ENCODE data around the gene SLC7A8.
A peak's percentile ranks its signal among the peaks of the same experiment; 100 is the strongest.

The SLC7A8 gene

DNA sequence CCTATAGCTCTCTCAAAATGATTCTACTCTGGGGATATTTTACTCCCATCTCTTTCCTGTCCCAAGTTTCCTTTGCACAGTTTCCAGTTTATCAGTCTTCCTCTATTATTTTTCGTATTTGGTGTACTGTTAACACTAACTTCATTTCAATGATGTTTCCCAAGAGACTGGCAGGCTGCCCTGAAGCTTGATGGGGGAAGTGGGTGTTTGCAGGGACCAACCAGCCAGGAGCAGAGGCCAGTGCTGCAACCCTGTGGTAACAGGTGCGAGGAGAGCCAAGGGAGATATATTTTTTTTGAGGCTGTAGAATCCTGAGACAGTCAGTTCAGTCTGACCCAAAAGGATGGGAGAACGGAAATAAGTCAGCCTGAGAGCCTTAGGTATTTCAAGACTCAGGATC, 52.6 kb downstream of the SLC7A8 start:
- DNase-seq (ENCODE audit: low read depth): no peak

DNA sequence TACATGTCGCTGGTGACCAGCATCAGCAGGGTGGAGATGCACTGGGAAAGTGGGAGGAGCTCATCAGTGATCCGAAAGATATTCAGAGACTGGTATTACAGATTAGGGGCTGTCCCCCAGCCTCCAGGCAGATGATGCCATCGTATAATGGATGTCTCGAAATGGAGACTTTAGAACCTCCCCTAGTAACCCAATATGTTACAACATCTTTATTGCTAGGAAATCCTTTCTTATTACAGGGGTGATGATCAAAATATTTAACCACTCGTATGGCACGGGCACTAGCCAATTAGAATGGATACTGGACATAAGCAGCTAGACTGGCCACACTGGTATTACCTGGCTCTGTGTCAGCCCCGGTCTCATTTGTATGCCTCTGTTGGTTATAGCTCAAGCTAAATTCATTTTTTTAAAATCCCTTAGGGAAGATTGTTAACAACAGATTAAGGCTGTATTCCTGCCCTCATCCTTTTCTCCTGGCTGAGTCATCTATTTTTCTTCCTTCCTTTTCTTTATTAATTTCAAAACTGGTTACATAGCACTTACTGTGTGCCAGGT, 53.6 kb downstream of the SLC7A8 start:
- no peak for DNase-seq (ENCODE audit: low read depth)

DNA sequence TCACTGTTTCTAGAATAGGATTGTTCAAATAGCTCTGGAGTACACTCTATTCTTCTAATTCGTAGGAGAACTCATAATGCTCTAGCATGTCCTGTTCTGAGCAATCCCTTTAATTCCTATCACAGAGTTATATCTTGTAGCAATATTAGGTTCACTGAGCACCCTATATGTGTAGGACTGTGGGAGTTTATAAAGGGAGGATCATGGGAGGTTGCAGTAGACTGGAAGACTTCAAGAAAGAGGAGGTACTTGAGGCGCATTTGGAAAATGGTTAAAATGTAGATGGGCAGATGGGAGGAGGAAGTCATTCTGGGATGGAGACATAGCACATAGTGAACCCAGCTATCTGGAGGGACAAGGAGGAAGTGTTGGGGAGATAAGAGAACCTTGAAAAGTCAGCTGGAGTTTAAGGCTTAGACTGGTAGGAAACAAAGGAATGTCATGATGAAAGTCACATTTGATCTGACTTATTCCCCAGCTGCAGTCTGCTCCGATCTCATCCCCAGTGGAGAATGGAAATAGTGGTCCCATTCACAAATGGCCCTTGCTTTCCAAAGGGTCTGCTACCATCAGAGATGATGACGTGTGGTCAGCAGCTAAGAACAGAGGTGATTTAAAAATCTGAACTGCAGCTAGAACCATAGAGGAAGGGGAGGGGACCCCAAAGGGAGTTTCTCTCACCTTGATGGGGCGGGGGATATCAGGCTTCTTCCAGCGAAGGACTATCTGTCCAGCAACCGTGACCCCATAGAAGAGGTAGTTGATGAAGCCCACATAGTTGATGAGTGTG, 54.3 kb downstream of the SLC7A8 start:
- no peak for DNase-seq (ENCODE audit: low read depth)

DNA sequence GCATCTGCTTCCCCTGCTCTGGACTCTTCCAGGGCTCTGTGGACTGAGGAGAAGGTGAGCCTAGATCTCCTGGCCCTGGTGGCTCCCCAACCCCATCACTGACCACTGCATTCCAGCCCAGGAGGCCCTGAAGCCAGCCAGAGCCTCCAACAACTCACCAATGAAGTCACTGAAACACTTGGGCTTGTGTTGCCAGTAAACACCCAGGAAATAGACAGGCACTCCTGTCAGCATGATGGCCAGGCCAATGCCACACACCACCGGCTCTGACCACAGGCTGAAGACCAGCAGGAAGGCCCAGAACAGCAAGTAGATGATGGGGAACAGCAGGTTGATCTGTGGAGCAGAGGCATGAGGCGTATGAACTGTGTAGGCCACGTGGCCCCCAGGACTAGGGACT, 55.6 kb downstream of the SLC7A8 start:
- no peak for DNase-seq (ENCODE audit: low read depth)

DNA sequence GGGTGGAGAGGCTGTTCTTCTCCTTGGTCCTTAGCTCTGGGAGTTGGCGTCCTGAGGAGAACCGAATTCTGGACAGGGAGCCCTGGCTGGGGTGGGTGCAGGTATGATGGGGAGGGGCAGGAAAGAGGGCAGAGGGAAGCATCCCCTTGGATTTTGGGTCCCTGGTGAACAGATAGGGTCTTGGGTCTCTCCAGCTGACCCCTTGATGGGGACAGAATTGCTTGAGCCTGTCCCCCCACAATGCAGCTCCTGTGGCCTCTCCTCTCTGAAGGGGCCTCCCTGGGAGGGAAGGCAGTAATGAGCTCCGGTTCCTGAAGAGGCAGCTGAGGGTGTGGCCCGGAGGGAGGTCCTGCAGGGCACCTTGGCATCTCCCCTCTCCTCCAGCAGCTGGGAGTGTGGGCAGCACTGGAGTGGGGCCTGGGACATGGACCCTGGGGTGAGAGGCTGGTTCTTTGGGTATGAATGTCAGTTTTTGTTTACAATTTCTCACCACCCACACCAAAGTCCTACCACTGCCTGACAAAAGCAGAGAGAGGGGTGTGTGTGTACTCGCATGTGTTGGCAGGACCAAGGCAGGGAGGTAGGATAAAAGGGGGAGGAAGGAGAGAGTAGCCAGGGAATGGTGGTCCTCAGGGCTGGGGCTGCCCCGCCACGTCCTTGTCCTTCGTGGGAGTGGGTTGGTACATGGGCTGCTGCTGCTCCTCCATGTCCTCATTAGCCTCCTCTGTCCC, 56.7 kb downstream of the SLC7A8 start:
- no peak for DNase-seq (ENCODE audit: low read depth)

DNA sequence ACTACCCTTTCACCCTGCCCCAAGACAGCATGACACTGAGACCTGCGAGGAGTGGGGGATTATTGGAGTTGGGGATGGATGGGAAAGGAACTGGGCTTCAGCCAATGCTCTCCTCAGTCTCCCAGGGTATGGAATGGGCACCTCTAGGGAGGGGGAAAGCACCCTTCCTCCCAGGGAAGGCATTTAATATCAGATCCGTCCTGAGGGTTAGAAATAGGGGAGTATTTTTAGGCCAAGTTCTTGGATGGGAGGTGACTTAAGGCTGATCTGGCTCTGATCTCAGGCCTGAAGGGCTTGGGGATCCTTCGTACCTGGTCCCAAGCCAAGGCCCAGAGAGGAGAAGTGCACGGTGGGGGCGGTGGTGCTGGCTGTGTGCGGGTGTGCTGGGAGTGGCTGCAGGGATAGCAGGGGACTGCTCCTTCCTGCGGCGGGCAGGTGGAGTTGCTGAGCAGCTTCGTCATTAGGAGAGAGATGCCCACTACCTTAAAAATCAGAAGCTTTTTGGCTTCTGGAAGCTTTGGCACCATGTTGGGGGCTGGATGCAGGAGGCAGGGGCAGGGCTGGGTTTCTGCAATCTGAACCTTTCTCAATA, 57.4 kb downstream of the SLC7A8 start:
- DNase-seq (ENCODE audit: low read depth): no peak

DNA sequence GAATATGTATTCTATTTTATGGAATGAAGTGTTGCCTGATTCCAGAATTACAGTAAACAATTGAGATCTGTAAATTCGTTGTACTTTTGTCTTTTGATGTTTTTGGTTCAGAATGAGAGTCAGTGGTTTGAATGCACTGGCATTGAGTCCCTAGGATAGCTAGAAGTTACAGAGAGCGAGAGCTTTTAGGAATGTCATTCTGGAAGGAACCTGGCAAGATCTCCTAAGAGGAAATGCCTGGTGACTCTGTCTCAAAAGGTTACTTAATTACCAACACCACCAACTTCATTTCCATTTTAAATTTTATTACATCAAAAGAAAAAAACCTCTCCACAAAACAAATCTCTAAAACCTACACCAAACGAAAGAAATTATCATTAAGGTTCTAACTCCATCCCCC, 58.4 kb downstream of the SLC7A8 start:
- DNase-seq (ENCODE audit: low read depth): no peak

DNA sequence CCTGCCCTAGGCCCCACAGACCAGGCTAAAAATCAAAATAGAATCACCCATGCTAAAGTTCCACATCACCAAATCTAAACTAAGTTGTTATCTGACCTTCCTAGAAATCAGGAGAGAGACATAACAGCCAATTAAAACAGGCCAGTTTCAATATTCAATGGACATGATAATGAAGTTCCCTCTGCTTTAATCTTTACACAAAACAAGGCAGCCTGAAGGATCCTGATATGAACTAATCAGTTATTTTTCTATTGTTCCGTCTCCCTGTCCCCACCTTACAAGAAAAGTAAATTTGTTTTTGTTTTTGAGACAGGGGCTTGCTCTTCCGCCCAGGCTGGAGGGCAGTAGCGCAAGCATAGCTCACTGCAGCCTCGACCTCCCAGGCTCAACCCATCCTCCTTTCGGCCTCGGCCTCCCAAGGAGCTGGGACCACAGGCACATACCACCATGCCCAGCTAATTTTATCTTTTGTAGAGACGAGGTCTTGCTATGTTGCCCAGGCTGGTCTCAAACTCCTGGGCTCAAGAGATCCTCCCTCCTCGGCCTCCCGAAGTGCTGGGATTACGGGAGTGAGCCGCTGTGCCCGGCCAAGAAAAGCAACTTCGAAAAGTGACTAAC, 59.0 kb downstream of the SLC7A8 start:
- no peak for DNase-seq (ENCODE audit: low read depth)

DNA sequence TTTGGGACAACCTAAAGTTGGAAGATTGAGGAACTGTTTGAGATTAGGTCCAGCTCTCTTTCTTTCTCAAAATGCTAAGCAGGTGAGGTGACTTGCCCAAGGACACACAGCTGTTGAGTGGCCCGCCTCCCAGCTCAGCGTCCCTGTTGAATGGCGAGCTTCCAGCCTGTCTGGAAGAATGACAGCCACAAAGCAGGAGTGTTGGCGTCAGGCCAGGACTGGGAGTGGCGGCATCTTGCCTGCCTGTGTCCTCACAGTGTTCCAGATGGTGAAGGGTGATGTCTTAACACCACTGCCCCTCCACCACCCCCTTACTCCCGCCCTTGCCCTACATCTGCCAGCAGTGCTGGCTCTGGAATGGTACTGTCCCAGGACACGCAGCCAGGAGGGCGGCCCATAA, 60.0 kb downstream of the SLC7A8 start:
- no peak for DNase-seq (ENCODE audit: low read depth)

DNA sequence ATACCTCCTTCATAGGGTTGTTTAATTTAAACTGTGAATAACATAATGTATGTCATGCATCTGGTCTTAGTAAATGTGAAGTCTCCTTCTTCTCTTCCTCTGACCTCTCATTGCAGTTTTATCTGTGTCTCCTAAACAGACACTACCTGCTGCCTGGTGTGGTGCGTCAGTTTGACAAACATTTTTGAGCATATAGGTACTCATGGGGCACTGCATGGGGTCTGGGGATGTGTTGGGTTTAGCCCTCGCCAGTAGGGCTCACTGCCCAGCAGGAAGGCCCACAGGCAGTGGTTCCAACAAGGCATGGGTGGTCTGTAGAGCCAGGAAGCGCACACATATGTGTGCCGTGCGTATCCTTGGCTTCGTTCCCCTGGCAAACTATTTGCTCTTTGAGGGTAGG, 61.4 kb downstream of the SLC7A8 start:
- DNase-seq (ENCODE audit: low read depth): no peak

DNA sequence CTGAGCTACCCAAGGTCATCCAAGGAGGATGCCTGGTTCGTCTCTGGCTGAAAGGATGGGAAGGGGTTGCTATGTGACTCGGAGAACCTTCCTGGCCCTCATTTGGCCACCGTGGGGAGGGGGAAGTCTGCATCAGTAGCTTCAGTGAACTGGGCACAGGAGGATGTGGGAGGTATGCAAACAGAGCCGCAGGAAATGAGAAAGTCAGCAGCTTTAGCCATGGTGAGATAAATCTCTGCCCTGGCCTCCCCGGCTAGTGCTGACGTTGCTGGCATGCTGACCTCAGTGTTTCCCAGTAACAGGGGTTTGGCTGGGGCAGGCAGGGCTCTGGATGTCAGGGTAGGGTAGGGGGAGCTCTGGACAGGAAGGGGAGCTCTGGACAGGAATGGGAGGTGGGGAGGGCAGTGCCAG, 62.1 kb downstream of the SLC7A8 start:
- no peak for DNase-seq (ENCODE audit: low read depth)

DNA sequence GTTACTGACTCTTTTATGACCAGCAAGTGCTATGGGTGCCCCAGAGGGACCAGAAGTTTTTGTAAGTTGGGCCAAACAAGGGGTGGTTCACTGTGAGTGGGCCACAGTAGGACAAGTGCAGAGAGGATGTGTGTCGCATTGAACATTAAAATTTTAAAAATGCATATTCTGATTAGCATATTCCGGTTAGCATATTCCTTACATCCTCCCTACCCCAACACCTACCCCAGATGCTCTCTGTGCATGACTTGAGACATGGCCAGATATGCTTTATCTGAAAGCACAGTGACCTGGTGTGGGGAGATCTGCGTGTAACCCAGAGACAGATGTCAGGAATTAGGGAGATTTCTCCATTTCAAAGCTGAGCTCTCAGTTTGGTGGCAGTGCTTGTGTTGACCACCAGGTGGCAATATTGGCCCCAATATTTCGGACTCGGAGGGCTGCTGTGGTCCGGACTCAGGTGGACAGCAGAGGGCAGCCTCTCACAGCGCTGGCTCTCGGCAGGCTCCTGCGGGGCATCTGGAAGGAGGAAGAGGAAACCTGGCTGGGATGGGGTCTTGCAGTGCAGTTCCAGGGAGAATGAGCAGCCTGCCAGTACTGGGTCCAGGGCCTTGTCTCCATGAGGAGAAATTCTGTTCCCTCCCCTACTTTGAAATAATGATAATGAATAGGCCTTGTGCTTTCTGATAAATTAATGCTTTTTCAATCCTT, 62.8 kb downstream of the SLC7A8 start:
- DNase-seq (ENCODE audit: low read depth): peak; percentile 60

DNA sequence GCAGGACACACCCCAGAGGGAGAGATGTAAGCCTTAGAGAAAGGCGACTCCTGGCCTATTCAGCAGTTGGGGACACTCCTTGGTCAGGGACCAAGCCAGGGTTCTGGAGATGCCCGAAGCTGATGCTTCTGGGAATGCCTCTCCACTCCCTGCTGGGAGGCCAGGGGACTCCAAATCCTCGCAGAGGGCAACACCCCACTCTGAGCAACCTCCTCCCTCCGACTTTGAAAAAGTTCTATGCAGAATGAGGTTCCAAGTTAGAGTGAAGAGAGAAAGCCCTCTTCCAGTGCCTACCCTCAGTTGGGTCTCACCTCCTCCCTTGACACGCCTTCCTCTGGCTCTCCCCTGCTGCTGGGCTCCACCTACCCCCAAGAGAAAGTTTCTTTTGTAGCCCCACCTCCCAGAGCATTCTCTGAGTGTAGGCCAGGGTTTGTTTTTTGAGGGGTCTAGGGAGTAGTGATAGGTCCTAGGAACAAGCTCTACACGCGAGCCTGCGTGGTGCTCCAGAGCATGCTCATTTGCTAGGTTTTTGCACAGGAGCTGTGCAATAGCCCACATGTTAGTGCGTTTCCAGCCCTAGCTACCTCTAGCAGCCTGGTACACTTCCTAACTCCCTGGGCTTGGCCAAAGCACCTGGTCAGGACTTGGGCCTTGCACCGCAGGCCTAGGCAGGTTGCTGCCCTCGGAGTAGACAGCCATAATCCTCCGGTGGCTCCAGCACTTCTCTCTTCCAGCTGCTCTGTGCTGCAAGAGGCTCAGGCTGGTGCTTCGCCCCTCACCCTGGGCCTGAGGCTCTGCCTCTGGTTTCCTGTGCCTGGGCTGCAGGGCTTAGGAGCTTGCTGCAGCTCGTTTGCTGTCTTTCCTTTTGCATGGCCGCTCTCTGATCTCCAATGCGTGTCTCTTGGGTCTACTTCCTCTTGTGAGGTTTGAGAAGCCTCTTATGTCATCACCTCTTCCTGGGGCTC, 63.8 kb downstream of the SLC7A8 start:
- DNase-seq (ENCODE audit: low read depth): peak; percentile 22

DNA sequence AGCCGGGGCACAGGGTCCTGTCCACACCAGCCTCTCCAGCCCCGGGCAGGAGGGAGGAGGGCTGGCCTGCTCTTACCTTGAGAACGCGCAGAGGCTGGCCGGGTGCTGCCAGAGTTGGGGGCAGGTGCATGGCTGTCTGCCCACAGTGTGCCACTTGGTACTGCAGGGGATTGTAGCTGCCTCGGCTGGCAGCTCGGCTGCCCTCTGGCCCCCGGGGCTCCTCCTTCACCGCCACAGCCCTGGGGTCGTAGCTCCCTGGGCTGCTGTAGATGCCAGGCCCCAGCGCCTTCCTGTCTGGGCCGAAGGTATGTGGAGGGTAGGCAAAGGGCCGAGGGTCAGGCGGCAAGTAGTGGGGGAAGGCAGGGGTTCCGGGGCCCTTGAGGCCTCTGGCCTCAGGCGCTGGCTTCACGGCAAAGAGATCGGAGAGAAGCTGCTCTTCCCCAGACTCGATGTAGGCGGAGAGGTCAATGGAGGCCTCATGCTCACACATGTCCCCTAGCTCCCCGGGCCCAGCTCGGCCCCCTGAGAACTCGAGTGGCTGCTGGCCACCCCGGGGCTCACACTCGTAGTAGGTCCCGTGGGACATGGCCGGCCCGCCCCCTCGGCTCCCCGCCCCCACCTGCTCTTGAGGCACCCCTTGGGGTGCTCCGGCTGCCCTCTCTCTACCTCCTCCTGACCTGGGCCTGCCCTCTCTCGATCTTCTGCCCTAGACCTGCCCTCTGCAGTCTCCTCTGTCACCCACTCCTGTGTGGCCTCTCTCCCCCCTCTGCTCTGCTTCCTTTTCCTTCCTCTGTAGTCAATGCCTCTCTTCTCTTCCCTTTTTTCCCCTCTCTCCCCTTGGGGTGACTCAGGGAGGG, 64.7 kb downstream of the SLC7A8 start, which contains the start of gene CEBPE:
Gene CEBPE, minus strand, starts transcription at position 750 of the 857 bp plus-strand sequence. Its CDS starts 164 bp downstream, at position 586.
- no peak for DNase-seq (ENCODE audit: low read depth)

DNA sequence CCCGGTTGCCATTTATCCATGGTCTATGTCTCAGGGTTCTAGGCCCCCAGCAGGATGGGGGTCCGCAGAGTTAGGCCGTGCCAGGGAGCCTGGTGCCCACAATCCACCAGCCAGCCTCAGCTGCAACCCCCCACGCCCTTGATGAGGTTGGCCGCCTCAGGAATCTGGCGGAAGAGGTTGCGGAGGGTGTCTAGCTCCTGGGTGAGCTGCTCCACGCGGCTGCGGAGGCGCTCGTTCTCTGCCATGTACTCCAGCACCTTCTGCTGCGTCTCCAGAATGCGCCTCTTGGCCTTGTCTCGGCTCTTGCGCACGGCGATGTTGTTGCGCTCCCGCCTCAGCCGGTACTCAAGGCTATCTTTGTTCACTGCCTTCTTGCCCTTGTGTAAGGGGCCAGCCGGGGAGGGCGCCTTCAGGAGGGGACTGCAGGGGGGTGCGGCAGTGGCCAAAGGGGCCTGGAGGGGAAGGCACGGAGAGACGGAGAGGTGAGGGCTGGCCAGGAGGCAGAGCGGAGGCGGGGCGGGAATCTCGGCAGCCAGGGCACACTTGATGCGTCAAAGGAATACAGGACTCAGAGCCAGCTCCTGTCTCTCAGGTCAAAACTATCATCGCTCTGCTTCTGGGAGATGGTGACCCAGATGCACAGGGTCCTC, 66.0 kb downstream of the SLC7A8 start:
- no peak for DNase-seq (ENCODE audit: low read depth)

DNA sequence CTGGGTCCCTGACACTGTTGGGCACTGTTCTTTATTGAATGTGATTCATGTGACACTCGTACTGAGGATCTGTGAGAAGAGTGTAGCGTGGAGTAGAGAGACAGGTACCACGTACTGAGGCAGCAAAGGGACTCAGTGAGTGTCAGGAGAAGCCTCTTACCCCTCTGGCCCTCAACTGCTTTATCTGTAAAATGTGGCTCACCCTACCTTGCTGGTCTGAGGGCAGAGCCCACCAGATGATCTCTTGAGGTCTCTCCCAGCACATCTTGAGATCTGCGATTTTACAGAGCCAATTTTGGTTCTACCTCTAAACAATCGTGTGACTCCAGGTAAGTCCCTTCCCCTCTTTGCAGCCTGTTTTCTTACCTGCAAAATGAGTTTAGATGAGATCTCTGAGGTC, 67.5 kb downstream of the SLC7A8 start:
- no peak for DNase-seq (ENCODE audit: low read depth)

DNA sequence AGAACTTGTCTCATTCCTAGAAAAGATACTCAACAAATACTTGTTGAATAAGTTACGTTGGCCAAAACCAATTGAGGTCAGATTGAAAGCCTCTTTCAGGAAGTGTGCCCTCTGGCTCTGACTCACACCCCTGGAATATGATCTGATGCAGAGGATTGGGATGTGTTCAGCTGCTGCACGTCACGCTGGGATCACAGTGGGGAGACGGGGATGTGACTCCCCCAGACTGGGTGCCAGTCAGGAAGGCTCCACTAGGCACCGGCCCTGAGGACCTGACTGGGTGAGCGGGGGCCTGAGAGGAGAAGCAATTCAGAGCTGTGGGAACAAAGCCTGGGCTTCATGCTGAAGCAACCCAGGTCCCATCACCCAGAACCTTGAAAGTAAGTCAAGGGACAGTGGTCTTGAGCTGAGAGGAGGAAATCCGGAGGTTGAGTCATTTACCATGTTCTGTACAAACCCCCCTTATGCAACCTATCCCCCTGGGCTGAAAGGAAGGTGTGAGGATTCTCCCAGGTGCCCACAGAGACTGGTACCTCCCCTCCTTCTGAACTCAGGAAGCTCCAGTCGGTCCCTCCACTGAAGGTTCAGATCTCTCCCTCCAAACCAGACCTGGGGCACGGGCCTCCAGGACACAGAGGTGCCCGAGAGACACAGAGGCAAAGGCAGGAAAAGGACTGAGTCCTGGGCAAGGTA, 68.3 kb downstream of the SLC7A8 start:
- no peak for DNase-seq (ENCODE audit: low read depth)

DNA sequence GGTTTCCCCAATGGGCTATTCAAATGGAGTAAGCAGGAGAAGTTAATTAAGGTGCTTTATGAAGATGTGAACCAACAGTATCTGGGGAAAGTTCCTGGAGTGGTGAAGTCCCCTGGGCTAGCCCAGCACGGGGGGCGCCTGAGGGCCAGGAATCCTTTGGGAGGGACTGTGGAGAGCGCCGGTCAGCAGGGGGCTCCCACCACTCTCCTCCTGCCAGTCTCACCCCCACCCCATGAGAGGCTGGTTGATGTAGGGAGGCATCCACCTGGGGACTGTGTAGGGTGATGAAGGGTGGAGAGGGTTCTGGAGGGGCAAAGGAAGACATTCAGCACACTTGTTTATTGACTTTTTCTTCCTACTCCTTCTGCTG, 68.8 kb downstream of the SLC7A8 start:
- no peak for DNase-seq (ENCODE audit: low read depth)

DNA sequence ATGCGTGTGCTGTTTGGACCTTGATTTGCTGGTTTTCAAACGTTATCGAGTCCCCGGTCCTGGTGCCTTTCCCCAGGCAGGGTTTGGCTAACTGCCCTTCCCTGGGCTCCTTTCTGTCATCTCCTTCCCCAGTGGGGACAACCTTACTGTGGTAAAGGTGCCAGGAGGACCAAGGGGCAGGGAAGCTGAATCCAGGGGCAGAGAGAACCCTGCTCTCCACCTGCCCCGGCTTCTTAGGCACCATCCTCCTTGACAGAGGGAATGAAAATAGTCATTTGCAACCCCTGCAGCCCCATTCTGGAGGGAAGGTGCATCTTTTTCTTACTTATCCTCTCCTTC, 69.4 kb downstream of the SLC7A8 start:
- no peak for DNase-seq (ENCODE audit: low read depth)
